ENCODE data around the gene PDE4B.

PDE4B gene

DNA sequence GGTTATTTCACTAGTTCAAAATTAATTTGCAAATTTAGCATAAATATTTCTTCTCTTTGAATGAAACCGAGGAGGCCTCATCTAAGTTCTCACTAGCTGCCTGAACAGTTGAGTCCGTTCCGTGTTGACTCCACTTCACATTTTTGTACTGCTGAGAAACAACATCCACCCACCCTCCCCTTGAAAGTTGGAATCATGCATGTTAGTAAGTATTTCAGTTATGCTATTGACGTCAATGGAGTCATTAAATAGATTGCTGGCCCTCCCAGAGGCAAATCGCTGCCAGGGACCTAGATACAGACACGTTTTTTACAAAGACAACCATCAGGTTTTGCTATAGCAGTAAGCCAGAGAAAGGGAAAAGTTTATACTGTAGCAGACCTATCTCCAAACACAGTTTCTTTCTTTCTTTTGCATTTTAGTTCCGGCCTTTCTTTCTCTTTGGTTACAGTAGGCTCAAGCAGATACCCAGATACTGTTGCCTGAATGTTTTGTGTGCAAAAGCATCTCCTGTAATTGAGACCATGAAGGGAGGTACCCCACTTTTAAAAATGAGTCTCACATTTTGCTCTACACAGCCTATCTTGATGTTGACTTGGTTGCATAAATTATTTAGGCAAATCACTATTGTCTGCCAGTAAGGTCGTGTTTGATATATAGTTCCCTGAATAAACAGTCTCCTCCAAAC lies 478.7 kb downstream of the PDE4B start:
- DNase-seq, result no peak

DNA sequence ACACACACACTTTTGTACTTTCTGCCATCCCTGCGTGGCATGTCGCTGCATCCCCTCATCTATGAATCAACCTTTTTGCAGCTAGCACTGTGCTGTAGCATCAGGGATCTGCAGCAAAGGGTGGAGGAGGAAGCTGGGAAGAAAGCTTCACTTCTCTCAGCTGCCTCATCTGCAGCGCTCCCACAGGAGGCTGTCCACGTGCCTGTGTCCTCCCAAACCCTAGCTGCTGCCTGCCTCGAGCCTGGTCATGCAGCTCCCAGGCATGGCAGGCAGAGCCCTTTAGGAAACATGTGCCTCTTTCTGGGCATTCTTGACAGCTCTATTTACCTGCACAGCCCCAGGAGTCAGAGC lies 479.2 kb downstream of the PDE4B start:
- DNase-seq, result no peak

DNA sequence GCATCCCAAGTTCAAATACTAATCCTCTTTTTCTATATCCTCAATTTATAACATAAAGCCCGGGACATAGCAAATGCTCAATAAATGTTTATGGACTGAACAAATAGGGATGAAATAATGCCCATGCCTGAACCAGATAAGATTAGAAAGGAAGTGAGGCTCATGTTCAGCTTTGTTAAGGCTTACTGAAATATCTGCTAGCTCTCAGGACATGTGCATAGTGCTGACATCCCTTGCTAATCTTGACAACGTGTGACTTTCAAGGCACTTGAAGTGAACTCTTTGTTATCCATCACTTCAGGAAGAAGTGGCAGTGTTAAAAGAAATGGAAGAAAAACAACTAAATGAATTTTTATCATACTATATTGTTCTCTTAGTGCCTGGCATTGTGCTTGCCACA lies 481.0 kb downstream of the PDE4B start:
- DNase-seq, result no peak

DNA sequence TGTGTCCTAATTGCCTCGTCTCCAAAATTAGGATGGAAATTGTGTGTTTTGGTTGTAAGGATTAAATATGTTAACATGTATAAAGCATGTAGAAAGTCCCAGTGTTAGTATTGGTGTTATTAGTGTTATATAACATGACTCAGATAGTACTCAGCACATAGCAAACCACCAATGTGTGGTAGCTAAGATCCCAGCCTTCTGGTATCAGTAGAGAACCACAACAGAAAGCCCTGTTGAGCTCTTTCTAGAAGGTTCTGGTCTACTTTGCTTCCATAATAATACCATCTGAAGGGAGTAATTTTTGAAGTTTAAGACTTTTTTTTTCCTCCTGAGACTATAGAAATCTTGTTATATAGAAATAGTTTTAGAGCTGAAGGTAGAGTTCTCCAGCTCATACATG lies 481.9 kb downstream of the PDE4B start:
- DNase-seq, result no peak

DNA sequence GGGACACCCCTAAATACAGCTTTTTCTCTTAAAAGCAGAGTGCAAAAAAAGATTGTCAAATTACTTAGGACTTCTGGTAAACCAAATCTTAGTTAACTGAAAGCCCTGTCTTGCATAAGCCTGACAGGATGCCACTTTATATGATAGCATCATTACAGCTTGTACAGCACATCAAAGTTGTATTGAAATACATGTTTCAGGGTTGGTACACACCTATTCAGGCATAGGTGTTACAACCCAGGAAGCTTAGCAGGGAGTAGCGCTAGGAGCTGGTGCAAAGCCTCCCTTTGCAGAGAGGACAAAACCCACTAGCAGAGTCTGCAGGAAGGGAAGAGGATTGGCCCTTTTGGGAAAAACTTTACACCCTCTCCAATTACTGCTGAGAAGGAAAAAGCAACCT lies 482.4 kb downstream of the PDE4B start:
- DNase-seq, result no peak

DNA sequence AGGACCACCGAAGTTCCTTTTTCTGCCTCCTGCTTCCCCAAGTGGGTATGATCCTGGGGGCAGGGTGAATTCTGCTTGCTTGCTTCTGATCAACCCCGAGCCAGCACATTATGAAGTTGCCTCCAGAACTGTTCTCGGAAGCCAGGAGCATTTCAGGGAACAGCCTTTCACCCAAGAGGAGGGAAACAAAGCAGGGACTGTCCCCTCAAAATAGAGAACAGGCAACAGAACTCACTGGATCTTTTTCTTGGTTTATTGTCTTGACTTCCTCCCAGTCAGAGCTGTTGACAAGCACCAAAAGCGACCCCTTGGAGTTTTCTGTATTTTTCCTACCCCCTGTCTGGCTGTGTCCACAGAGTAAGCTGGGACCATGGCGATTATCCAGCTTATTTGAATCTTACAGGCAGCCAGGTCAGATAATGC lies 482.9 kb downstream of the PDE4B start:
- DNase-seq, result no peak

DNA sequence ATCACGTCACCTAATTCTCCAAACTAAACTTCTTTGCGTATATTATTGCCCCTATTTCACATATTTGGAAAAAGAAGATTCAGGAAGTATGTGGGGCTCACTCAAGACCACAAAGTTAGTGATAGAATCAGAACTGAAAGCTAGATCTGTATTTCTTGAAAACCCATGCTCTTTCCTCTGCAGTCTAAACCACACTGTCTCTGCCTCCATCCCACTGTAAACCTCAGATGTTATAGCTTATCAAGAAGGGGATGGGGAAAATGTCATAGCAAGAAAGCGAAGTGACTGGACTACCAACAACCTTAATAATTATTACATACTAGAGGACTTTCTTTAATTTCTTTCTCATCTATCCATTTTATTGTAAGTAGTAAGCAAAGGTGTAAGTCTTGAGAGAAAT lies 483.5 kb downstream of the PDE4B start:
- DNase-seq, result no peak

DNA sequence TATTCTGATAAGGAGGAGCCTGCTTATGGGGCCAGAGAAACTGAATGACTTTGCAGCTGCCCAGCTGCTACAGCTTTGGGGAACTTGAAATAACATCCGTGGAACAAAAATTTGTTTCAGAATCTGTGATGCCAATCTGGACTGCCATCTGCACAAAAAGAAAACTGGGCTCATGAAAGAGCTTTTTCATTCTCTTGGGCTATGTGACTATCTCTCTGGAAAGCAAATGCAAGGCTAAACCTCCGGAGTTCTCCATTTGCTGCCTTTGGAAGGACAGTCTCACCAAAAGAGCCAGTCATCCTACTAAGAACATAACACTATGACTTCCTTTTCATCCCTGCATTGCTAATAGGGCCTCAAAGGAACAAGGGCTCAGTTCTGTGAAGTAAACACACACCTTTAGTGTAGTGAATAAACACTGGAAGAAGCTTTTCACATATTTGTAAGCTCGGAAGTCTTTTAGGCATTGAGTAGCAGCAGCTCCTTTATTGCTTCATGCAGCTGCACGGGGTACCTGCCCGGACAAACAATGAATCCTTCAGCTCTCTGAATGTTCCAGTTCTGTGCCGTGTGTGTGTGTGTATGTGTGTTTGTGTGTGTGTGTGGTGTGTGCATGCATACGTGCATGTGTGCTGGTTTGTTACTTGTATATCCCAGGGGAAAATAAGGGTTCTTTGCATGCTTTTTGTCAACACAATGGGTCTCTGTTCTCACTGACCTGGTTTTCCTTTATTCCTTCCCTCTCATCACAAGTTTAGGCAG lies 485.7 kb downstream of the PDE4B start:
- no peak for DNase-seq

DNA sequence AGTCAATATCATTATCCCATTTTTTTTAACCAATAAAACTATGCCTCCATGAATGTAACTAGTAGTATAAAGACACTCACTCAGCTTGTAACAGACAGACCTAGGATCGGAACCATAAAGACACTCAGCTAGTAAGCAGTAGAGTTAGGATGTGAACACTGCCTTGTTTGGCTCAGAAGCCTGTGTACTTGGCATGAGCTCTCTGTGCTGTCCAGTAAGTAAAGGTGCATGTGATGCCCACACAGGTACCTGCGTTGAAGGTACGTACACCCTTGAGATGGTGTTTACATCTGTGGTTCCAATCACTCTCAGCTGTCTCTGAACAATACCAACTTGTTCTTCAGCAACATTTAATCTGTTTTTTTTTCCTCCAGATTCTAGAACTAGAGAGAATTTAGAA lies 489.1 kb downstream of the PDE4B start:
- DNase-seq, result no peak

DNA sequence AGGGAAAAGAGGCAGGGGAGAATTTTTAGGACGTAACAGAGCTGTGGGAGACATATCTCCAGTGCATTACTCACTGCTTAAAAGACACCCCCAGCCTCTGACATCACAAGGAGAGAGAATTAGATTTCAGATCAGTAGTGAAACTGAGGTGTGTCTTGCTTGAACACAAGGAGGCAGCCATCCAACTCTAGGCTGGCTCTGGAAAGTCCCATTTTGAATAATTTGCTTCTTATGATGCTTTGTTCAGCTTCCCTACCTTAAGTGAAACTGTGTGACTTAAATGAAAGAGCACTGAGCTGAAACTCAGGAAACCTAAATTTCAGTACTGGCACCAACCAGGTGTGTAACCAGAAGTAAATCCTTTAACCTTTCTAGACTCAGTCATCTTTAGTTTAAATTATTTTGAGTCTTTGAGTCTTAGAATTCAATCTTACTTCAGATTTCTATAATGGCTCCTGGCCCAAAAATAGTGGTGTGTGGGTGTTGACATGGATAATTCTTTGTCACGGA lies 489.7 kb downstream of the PDE4B start:
- no peak for DNase-seq

DNA sequence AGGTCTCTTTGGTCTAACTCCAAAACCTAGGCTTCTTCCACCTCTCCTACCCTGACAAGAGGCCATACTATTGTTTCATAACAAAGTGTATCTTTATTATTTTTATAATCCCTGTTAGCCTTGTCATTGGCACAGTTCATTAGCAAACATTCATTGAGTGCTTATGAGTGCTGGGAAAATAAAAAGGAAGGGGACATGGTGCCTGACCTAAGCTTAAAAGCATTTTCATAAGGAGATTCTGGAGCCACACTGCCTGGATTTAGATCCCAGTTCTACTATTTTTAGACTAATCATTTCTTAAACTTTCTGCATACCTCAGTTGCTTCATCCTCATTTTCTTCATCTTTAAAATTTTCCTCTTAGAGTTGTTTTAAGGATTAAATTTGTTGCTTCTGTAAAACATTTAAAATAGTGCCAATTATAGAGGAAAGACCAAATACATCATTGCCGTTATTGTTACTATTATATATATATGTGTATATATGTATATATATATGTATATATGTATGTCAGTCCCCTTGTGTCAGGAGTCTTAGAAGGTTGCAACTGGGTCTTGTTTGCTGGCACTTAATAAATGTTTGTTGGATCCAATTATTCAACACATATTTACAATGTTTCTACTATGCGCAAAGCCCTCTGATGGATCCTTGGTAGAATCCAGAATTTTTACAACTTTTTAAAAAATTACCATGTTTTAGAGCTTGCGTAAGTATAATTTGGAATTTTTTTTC lies 490.4 kb downstream of the PDE4B start:
- no peak for DNase-seq

DNA sequence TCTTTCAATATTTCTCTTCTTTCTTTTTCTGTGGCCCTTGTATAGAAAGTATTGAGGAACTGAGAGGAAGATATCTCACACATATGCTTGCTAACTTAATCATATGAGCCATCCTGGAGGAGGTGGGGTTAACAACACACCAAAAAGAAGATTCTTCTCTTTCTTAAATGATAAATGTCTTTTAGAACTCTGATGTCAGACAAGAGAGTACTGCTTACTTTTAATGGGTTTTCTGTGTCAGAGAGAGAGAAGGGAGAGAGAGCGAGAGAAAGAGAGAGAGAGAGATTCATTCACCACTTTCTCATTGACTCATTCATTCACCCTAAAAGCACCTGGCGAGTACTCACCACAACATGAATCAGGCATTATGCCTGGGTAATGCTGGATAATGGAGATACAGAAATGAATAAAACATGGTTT lies 490.9 kb downstream of the PDE4B start:
- no peak for DNase-seq

DNA sequence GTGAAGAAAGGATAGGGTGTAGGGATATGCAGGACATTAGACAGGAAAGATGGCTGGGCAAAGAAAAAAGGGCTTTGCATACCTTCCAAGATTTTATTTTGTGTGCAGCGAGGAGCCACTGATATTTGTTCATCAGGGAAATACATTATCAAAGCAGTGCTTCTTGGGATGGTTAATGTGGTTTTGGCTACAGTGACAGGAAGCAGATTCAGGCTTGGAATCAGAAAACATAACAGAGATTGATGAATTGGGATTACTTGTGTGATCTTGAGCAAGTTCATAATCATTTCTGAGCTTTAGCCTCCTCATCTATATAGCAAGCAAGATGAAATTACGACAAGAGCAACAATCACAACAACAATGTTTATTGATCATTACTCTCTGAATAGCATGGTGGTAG lies 492.1 kb downstream of the PDE4B start:
- DNase-seq, result no peak

DNA sequence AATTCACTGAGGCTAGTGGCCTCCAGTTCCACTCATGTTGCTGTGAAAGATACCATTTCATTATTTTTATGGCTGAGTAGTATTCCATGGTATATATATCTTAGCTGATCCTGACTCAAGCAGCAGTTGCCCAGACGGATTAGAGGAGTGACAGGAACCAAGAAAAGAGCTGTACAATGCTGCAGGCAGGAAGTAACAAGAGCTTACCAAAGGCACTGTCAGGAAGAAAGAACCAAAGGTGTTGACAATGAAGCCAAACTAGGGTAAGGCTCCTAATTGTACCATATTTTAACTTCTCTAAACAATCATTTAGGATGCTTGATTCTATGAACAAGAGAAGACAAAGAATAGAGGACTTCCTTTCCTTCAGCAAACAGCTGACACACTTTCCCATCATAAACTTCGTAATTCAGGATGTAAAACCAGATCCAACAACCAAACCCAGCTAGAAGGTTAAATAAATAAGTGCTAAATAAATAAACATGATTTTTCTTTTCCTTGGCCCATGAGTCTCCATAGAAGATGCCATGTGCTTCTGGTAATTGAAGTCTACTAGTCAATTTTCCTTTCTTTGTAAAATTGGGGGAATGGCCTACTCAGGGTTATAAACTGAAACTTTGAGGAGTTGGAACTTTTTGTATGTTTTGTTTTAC lies 493.0 kb downstream of the PDE4B start:
- no peak for DNase-seq

DNA sequence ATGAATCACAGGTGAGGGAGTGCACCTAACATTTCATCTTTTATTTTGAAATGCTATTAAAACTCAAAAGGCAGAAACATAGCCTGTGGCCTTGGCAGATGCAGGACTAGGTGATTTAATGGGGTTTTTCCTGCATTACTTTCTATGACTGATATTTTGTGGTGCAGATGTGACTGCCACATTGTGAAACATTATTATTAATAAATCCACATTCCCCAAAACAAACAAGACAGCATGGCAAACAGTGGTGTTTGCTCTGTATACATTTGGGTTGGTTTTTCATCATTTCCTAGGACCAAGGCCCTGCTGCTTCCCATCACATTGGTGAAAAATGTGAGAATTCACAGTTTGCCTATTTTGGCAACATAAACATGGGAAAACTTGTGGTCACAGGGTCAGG lies 493.6 kb downstream of the PDE4B start:
- no peak for DNase-seq

DNA sequence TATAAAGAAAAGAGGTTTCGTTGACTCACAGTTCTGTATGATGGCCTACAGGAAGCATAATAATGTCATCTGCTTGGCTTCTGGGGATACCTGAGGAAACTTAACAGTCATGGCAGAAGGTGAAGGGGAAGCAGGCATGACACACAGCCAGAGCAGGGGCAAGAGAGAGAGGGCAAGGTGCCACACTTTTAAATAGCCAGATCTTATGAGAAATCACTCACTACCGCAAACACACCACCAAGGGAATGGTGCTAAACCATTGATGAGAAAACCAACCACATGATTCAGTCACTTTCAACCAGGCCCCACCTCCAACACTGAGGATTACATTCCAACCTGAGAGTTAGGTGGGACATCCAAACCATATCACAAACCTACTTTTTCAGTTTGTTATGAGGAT lies 495.4 kb downstream of the PDE4B start:
- DNase-seq, result no peak

DNA sequence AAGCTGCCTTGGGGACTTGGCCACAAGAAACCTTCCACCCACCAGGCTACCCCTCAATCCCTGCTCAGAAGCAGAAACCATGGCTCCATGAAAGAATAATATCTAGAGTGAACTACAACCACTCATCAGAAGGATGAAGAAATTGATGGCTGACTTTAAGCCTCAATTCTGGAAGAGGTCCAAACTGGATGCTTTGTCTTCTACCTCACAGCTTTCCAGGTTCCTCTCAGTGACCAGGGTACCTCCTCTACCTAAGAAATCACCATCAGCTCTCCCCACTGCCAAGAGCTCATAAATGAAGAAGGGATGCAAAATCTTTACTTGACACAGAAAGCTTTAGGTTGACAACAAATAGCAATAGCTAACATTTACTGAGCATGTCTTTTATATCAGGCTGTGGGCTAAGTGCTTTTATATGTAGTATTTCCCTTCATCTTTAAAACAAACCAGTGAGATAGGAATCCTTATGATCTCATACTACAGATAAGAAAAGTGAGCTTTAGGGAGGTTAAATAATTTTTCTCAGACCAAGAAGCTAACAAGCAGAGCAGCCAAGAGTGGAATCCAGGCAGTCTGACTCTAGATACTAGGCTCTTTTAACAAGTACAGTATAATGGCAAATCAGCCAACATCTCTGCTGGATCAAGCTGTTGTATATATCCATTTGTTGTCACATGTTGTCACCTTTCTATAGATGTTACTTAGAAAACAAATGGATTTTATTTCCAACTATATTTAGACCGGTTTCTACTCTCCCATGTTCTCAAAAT lies 498.3 kb downstream of the PDE4B start:
- no peak for DNase-seq

DNA sequence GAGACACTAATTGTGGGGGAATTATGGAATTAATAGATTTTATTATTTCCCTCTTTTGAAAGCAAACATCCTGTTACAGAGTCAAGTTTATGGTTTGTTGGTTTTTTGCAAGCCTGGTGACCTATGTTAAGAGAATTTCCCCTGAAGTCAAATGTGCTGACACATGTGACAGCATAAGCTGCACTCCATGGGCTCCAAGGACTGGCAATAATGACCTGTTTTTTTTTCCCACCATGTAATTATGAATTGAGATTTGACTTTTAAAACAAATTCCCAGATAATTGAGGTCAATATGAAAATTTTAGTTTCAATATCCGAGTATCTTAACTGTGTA lies 498.8 kb downstream of the PDE4B start:
- DNase-seq, result no peak

DNA sequence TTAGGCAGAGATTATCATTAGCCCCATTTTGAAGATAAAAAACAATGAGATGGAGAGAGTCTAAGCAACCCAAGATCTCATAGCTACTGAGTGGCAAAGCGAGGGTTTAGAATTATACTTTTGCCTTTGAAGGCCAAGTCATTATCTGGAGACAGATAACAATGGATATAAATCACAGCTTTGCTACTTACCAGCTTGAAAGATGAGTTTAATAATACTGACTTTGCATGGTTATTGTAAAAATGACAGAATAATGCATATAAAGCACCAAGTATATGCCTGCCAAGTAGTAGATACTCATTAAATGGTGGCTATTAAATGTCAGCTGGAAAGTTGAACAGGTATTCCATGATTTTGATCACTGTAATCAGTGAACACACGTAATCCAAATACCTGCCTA lies 499.6 kb downstream of the PDE4B start:
- no peak for DNase-seq

DNA sequence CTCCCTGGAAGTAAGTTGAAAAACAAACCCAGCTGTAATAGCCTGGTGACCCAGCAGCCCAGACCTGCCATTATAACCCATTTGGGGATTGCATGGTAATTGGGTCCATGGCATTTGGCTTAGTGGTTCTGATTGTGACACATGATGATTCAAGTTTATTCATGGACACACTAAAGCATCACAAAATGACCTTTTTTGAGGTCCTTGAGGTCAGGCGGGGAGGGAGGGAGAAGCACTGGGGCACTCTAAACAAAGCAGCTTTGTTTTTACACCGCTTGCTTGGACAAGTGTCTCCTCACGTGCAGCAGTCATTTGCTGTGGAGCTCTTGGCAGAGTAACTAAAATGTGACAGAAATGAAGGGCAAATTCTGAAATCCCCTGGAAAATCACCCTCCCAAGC lies 500.2 kb downstream of the PDE4B start:
- no peak for DNase-seq

DNA sequence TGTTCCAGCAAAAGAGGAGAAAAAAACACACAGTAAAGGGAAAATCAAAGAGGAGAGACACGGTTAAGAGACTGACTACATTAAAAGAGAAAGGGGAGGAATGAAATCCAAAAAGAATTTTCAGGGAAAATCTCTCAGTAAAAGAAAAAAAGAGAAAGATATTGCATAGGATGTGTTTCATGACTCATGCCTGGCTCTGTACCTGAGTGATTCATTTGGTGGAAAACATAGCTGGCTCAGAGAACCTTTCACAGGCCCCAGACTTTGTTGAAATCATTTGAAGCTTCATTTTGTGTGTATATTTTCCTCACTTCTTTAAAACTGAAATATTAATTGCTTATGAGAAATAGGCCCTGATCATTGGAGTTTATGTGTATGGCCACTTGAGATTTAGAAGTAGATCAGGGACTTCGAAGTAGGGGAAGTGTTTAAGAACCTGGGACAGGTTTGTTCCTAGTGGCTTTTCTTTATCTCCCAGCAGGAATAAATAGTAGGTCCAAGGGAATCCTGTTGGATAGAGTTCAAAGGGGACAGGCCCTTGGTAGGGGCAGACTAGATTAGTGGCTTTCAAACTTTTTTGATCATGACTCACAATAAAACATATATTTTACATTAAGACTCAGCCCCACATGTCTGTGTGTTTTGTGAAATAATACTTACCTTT lies 502.1 kb downstream of the PDE4B start:
- DNase-seq, result no peak

DNA sequence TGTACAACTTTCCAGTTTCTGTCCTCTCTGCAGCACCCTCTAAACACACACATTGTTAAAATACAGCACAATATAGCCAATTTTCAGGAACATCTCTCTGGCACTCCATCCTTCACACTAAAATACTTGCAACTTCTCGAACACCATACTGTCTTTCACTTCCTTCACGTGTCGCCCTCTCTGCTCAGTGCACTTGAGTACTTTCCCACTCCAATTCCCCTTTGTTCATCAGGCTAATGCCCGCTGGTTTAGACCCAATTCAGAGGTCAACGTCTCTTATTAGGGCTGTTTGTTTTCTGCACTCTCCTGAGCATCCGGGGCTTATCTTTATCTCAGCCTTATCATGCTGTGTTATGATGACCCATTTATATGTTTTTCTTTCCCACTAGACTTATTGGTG lies 503.1 kb downstream of the PDE4B start:
- DNase-seq, result no peak

All from NCI-H146 (cell line).